Measurements from ENCODE around the gene LRCH4.
"Not testable (repeated sequence)": the region's sequence is repeated elsewhere in the genome, so short reads cannot be mapped to it uniquely, and the experiment has no call there.

LRCH4 gene

GRCh38 chr7:100568176-100568895 is 17.6 kb downstream of the LRCH4 start:
- no peak for DNase-seq (ENCODE audit: low read depth in 2 of 2)

GRCh38 chr7:100567751-100568175 is 18.2 kb downstream of the LRCH4 start:
- DNase-seq (ENCODE audit: low read depth in 2 of 2), result no peak

- DNase-seq (ENCODE audit: low read depth in 2 of 2), result no peak
Observed at GRCh38 chr7:100567031-100567730, 18.7 kb downstream of the LRCH4 start.

- no peak for DNase-seq (ENCODE audit: low read depth in 2 of 2)
Observed at GRCh38 chr7:100566018-100566531, 19.9 kb downstream of the LRCH4 start.

GRCh38 chr7:100565133-100565571 is 20.8 kb downstream of the LRCH4 start:
- no peak for DNase-seq (ENCODE audit: low read depth in 2 of 2)

- DNase-seq (ENCODE audit: low read depth in 2 of 2), result not testable (repeated sequence)
Observed at GRCh38 chr7:100564405-100564804, 21.5 kb downstream of the LRCH4 start.

GRCh38 chr7:100563809-100564400 is 22.0 kb downstream of the LRCH4 start:
- DNase-seq (ENCODE audit: low read depth in 2 of 2), result peak; percentile 71 to 77

GRCh38 chr7:100563100-100563564 is 22.8 kb downstream of the LRCH4 start:
- no peak for DNase-seq (ENCODE audit: low read depth in 2 of 2)

GRCh38 chr7:100562195-100563099 is 23.5 kb downstream of the LRCH4 start:
- DNase-seq (ENCODE audit: low read depth in 2 of 2), result no peak

- DNase-seq (ENCODE audit: low read depth in 2 of 2), result no peak
Observed at GRCh38 chr7:100561491-100562194, 24.3 kb downstream of the LRCH4 start.

- no peak for DNase-seq (ENCODE audit: low read depth in 2 of 2)
Observed at GRCh38 chr7:100559127-100559526, 26.8 kb downstream of the LRCH4 start.

- DNase-seq (ENCODE audit: low read depth in 2 of 2), result no peak
Observed at GRCh38 chr7:100556541-100556940, 29.4 kb downstream of the LRCH4 start.

GRCh38 chr7:100555701-100556100 is 30.2 kb downstream of the LRCH4 start:
- no peak for DNase-seq (ENCODE audit: low read depth in 2 of 2)

GRCh38 chr7:100553032-100553431 is 32.9 kb downstream of the LRCH4 start:
- DNase-seq (ENCODE audit: low read depth in 2 of 2), result no peak

- no peak for DNase-seq (ENCODE audit: low read depth in 2 of 2)
Observed at GRCh38 chr7:100552532-100552931, 33.4 kb downstream of the LRCH4 start.

GRCh38 chr7:100548446-100548845 is 37.5 kb downstream of the LRCH4 start:
- DNase-seq (ENCODE audit: low read depth in 2 of 2), result not testable (repeated sequence)

GRCh38 chr7:100547872-100548271 is 38.1 kb downstream of the LRCH4 start:
- no peak for DNase-seq (ENCODE audit: low read depth in 2 of 2)

GRCh38 chr7:100546926-100547800 is 38.8 kb downstream of the LRCH4 start:
- no peak for DNase-seq (ENCODE audit: low read depth in 2 of 2)

GRCh38 chr7:100546129-100546925 is 39.6 kb downstream of the LRCH4 start:
- DNase-seq (ENCODE audit: low read depth in 2 of 2), result no peak
